WI38 (cell line): ENCODE measurements around the gene PHGDH.
A peak's percentile ranks its signal among the peaks of the same experiment; 100 is the strongest.

Experiments
- H3K4me3 ChIP-seq: 2 replicates; pipeline ENCODE4 v1.5.1; 2011; ENCODE audit warnings: low read depth, mild to moderate bottlenecking, control low read depth, low read length
- TF ChIP-seq, protein P1 (sequence below): IDR thresholded peaks from 2 replicates; pipeline ENCODE4 v1.5.1; 2012; ENCODE audit warnings: low read depth, mild to moderate bottlenecking, control low read depth, low read length

PHGDH gene

DNA sequence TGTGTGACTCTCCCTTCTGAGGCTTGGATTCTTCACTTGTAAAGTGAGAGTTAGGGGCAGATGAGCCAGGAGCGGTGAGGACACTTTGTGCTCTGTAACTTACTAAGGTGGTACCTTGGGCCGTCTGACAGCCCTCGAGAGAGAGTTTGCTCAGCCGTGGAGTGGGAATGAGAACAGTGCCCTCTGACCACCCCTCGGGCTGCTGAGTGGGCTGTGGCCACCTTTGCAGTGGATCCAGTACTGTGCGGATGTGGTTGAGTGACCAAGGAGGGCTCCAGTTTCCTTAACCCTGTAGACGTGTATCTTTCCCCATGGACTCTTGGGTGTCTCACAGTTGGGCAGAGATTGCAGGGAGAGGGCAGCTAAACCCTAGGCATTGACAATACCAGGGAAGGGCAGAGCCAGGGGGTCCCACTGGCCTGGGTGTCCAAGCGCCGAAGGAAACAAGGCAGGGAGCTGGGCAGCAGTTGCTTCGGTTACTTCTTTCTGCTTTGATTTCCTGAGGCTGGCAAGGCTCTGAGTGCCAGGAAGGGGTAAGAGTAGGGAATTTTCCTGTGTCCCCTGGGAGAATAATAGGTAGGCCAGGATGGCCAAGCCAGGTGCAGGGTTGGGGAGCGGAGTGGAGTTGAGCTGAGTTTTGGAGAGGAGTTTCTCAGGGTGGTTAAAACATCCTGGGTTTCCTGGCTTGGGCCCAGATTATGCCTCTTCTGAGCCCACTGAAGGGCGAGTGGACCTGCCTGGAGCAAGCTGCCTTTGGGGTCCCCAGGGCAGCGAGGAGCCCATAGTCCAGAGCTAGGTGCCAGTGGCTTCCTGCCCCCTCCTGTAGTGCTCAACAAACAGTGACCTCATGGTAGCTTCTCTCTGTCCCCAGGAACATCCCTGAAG lies 29.4 kb downstream of the PHGDH start:
- TF ChIP-seq, protein P1, sequence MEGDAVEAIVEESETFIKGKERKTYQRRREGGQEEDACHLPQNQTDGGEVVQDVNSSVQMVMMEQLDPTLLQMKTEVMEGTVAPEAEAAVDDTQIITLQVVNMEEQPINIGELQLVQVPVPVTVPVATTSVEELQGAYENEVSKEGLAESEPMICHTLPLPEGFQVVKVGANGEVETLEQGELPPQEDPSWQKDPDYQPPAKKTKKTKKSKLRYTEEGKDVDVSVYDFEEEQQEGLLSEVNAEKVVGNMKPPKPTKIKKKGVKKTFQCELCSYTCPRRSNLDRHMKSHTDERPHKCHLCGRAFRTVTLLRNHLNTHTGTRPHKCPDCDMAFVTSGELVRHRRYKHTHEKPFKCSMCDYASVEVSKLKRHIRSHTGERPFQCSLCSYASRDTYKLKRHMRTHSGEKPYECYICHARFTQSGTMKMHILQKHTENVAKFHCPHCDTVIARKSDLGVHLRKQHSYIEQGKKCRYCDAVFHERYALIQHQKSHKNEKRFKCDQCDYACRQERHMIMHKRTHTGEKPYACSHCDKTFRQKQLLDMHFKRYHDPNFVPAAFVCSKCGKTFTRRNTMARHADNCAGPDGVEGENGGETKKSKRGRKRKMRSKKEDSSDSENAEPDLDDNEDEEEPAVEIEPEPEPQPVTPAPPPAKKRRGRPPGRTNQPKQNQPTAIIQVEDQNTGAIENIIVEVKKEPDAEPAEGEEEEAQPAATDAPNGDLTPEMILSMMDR: no peak
- no peak overlapping the region for H3K4me3 ChIP-seq

- TF ChIP-seq, protein P1: no peak
- H3K4me3 ChIP-seq: no peak overlapping the region
These were observed 30.5 kb downstream of the PHGDH start for GRCh38 chr1:119742202-119742601.

GRCh38 chr1:119742677-119743076 lies 30.9 kb downstream of the PHGDH start:
- H3K4me3 ChIP-seq: no peak overlapping the region
- TF ChIP-seq, protein P1: no peak

DNA sequence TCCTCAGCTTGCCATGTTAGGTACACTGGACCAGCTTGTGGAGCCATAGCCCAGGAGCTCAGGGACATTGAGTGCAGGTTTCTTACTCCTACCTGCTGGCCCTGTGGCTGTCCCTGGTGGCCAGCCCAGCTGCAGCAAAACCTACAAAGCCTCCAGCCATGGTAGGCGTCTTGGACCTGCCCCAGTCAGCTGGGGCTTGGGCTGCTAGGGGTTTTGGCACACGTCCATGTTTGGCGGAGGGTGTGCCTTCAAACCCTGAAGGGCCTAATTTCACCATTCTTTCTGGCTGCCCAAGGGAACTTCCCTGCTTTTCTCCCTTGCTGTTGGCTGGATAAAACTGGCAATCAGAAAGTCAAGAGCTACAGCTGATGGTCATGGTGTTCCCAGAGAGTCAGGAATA lies 31.6 kb downstream of the PHGDH start:
- H3K4me3 ChIP-seq: no peak overlapping the region
- TF ChIP-seq, protein P1: no peak

- TF ChIP-seq, protein P1: peak; percentile 87
- H3K4me3 ChIP-seq: no peak overlapping the region
These were observed 32.3 kb downstream of the PHGDH start for GRCh38 chr1:119743776-119744597.

- TF ChIP-seq, protein P1: no peak
- H3K4me3 ChIP-seq: no peak overlapping the region
These were observed 32.8 kb downstream of the PHGDH start for GRCh38 chr1:119744598-119744942.

- H3K4me3 ChIP-seq: no peak overlapping the region
- TF ChIP-seq, protein P1: no peak
These were observed 33.3 kb downstream of the PHGDH start for GRCh38 chr1:119745034-119745433.
